ENCODE data around the gene PQBP1.

PQBP1 gene

GRCh38 chrX:48902776-48903175, 5.0 kb downstream of the PQBP1 start:
- DNase-seq: no peak

- DNase-seq: no peak
Observed at GRCh38 chrX:48903290-48903689, 5.6 kb downstream of the PQBP1 start.

- no peak for DNase-seq
Observed at GRCh38 chrX:48904180-48904579, 6.5 kb downstream of the PQBP1 start.

GRCh38 chrX:48904626-48905025, 6.9 kb downstream of the PQBP1 start:
- no peak for DNase-seq

GRCh38 chrX:48905090-48905790, 7.5 kb downstream of the PQBP1 start:
- no peak for DNase-seq

- DNase-seq: no peak
Observed at GRCh38 chrX:48908600-48908999, 10.9 kb downstream of the PQBP1 start.

- no peak for DNase-seq
Observed at GRCh38 chrX:48909703-48910294, 12.1 kb downstream of the PQBP1 start.

- no peak for DNase-seq
Observed at GRCh38 chrX:48910926-48911411, 13.2 kb downstream of the PQBP1 start.

- DNase-seq: peak; percentile 78
Observed at GRCh38 chrX:48911412-48912182, 13.9 kb downstream of the PQBP1 start, which contains the start of gene SLC35A2. Gene SLC35A2, minus strand, starts transcription at chrX:48911646. Its CDS starts 10 bp downstream, at chrX:48911636.

- DNase-seq: no peak
Observed at GRCh38 chrX:48913605-48914366, 16.1 kb downstream of the PQBP1 start.

- no peak for DNase-seq
Observed at GRCh38 chrX:48914593-48915493, 17.1 kb downstream of the PQBP1 start.

- DNase-seq: peak; percentile 91
Observed at GRCh38 chrX:48917139-48918001, 19.6 kb downstream of the PQBP1 start.

GRCh38 chrX:48918301-48918642, 20.5 kb downstream of the PQBP1 start:
- DNase-seq: no peak

- peak; percentile 97 for DNase-seq
Observed at GRCh38 chrX:48918643-48919340, 21.1 kb downstream of the PQBP1 start, which contains the start of gene PIM2. Gene PIM2, minus strand, starts transcription at chrX:48919024. Its CDS starts 190 bp downstream, at chrX:48918834.

GRCh38 chrX:48919360-48919841, 21.7 kb downstream of the PQBP1 start:
- DNase-seq: no peak

GRCh38 chrX:48919947-48920717, 22.4 kb downstream of the PQBP1 start:
- no peak for DNase-seq

GRCh38 chrX:48920718-48921104, 23.0 kb downstream of the PQBP1 start:
- no peak for DNase-seq

- no peak for DNase-seq
Observed at GRCh38 chrX:48923771-48924170, 26.0 kb downstream of the PQBP1 start.

GRCh38 chrX:48924270-48924669, 26.5 kb downstream of the PQBP1 start:
- no peak for DNase-seq

All from NCI-H1694 treated with DMSO at 0.1 percent for 48 hours (cell line).